Endothelial cell (in vitro differentiated cells): ENCODE measurements around the gene CLEC4G. TPM values are rescaled to one million over a fixed set of nuclear protein-coding genes. Genes with fewer than 3 reads are reported as not detected.

ENCODE experiments used
- DNase-seq: peaks from one replicate; pipeline ENCODE4 v3.0.0; 2021; ENCODE audit warnings: low spot score
- H3K27ac Mint-ChIP-seq: one replicate; pipeline ENCODE4 v1.8.0; 2021; ENCODE audit warnings: mixed read lengths, inconsistent platforms; ENCODE audit not compliant: unreplicated experiment
- H3K27me3 Mint-ChIP-seq: one replicate; pipeline ENCODE4 v1.8.0; 2021; ENCODE audit warnings: mild to moderate bottlenecking, moderate library complexity, mixed read lengths, inconsistent platforms; ENCODE audit not compliant: unreplicated experiment
- H3K36me3 Mint-ChIP-seq: one replicate; pipeline ENCODE4 v1.8.0; 2021; ENCODE audit warnings: mild to moderate bottlenecking, low read depth, mixed read lengths, inconsistent platforms; ENCODE audit not compliant: unreplicated experiment
- H3K4me1 Mint-ChIP-seq: one replicate; pipeline ENCODE4 v1.8.0; 2021; ENCODE audit warnings: mild to moderate bottlenecking, mixed read lengths, inconsistent platforms; ENCODE audit not compliant: unreplicated experiment
- H3K4me3 Mint-ChIP-seq: one replicate; pipeline ENCODE4 v1.8.0; 2021; ENCODE audit warnings: mild to moderate bottlenecking, mixed read lengths, inconsistent platforms; ENCODE audit not compliant: unreplicated experiment
- H3K9me3 Mint-ChIP-seq: one replicate; pipeline ENCODE4 v1.8.0; 2021; ENCODE audit warnings: mixed read lengths, inconsistent platforms; ENCODE audit not compliant: unreplicated experiment
- total RNA-seq: library from RNA; stranded (reverse); fragmentation: NEBNext Ultra II Directional; extraction: Animal tissue kit (Norgen Biotek cat#: 25700); gene quantifications from one replicate; pipeline ENCODE4 v1.2.1, GENCODE V29; 2021; ENCODE audit not compliant: unreplicated experiment
- TF ChIP-seq, protein P1 (sequence below): fragments of 200-600 bp; sonication (generic); IDR thresholded peaks from one replicate; pipeline ENCODE4 v1.5.0; 2021; ENCODE audit warnings: antibody characterized with exemption; ENCODE audit not compliant: unreplicated experiment

Gene CLEC4G
- total RNA-seq, 1 donor from 2014 or later: not detected

DNA sequence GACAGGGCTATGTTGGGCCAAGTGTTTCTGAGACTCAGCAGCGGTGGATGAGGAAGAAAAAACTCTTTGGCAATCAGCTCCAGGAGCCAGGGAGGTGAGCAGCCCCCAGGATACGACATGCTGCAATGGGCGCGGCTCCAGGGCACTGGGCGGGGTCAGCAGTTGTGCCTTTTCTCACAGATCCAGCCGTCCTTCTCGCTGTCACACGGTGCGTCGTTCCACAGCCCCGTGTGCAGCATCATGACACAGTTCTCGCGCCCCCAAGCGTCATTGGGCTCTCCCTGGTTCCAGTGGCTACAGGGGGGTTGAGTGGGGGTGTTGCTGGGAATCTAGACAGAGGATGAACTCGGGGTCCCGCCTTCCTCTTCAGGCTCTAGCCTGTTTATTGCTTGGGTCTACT lies 2.7 kb downstream of the CLEC4G start:
- peak overlapping the region; percentile 61 for H3K27ac Mint-ChIP-seq
- no peaks in the 10 kb centered on the region for H3K9me3 Mint-ChIP-seq
- H3K36me3 Mint-ChIP-seq: no peaks in the 10 kb centered on the region
- no peak for DNase-seq
- TF ChIP-seq, protein P1, sequence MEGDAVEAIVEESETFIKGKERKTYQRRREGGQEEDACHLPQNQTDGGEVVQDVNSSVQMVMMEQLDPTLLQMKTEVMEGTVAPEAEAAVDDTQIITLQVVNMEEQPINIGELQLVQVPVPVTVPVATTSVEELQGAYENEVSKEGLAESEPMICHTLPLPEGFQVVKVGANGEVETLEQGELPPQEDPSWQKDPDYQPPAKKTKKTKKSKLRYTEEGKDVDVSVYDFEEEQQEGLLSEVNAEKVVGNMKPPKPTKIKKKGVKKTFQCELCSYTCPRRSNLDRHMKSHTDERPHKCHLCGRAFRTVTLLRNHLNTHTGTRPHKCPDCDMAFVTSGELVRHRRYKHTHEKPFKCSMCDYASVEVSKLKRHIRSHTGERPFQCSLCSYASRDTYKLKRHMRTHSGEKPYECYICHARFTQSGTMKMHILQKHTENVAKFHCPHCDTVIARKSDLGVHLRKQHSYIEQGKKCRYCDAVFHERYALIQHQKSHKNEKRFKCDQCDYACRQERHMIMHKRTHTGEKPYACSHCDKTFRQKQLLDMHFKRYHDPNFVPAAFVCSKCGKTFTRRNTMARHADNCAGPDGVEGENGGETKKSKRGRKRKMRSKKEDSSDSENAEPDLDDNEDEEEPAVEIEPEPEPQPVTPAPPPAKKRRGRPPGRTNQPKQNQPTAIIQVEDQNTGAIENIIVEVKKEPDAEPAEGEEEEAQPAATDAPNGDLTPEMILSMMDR: no peak
- no peaks in the 10 kb centered on the region for H3K4me1 Mint-ChIP-seq
- no peak overlapping the region for H3K4me3 Mint-ChIP-seq
- H3K27me3 Mint-ChIP-seq: peaks cover 29% of the 10 kb centered on the region

DNA sequence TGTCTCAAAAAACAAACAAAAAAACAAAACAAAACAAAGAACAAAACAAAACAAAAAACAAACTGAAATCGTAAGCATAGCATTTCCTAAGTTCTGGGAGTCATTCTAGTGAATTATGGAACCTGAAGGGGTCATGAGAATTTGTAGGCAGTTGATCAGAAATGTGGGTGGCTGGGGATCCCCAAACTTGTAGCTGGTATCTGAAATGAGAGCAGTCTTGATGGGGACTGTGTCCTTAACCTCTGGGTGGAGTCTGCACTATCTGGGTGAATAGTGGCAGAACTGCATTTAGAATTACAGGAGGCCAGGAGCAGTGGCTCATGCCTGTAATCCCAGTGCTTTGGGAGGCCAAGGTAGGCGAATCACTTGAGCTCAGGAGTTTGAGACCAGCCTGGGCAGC lies 6.1 kb downstream of the CLEC4G start:
- DNase-seq: no peak
- Mint-ChIP-seq H3K27me3 (peaks cover 28% of the 10 kb centered on the region), H3K27ac (no peak overlapping the region), H3K9me3 (no peaks in the 10 kb centered on the region), H3K4me1 (no peaks in the 10 kb centered on the region), H3K4me3 (no peak overlapping the region), H3K36me3 (no peaks in the 10 kb centered on the region)
- TF ChIP-seq, protein P1: no peak

DNA sequence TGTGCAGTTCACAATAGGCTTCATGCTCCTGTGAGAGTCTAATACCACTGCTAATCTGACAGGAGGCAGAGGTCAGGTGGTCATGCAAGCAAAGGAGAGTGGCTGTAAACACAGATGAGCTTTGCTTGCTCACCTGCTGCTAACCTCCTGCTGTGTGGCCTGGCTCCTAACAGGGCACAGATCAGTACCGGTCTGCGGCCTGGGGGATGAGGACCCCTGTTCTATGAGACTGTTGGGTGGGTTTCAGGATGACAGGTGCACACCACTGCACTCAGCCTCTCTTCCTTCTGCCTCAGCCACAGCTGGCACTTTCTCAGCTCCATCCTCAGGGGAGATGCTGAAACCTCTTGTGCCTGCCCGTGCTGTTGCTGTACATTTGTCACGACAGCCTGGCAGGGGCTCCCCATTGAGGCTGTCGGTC lies 9.7 kb downstream of the CLEC4G start:
- no peaks in the 10 kb centered on the region for H3K36me3 Mint-ChIP-seq
- H3K27ac Mint-ChIP-seq: no peak overlapping the region
- no peaks in the 10 kb centered on the region for H3K9me3 Mint-ChIP-seq
- H3K4me3 Mint-ChIP-seq: no peak overlapping the region
- peaks cover 9% of the 10 kb centered on the region for H3K27me3 Mint-ChIP-seq
- TF ChIP-seq, protein P1: no peak
- no peaks in the 10 kb centered on the region for H3K4me1 Mint-ChIP-seq
- no peak for DNase-seq

DNA sequence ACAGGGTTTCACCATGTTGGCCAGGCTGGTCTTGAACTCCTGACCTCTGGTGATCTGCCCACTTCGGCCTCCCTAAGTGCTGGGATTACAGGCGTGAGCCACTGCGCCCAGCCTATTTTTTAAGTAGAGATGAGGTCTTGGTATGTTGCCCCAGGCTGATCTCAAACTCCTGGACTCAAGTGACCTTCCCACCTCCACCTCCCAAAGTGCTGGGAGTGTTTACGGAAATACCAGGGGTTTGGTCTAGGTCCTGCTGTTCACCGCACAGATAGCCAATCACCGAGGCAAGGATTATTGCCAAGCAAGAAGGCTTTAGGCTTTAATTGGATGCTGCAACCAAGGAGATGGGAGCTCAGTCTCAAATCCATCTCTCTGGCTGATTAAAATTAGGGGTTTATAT lies 11.6 kb downstream of the CLEC4G start:
- Mint-ChIP-seq H3K27ac (no peak overlapping the region), H3K27me3 (peaks cover 7% of the 10 kb centered on the region)
- DNase-seq: no peak

DNA sequence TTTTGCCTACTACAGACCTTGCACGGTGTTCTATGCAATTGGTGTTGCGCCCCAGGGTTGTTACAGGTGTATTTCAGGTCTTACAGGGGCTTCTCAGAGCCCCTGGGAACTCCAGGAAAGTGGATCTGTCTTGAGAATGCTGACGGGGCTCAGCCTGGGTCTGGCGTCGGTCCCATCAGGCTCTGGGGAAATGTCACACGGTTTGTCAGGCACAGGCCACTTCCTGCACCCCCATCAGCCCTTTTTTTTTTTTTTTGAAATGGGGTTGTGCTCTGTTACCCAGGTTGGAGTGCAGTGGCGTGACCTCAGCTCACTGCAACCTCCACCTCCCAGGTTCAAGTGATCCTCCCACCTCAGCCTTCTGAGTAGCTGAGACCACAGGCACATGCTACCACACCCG lies 13.2 kb downstream of the CLEC4G start:
- no peaks in the 10 kb centered on the region for H3K4me1 Mint-ChIP-seq
- DNase-seq: no peak
- no peaks in the 10 kb centered on the region for H3K36me3 Mint-ChIP-seq
- H3K4me3 Mint-ChIP-seq: no peak overlapping the region
- TF ChIP-seq, protein P1: no peak
- H3K9me3 Mint-ChIP-seq: no peaks in the 10 kb centered on the region
- no peak overlapping the region for H3K27ac Mint-ChIP-seq
- H3K27me3 Mint-ChIP-seq: peaks cover 4% of the 10 kb centered on the region

More for the DNA sequence above, 11.6 kb downstream of the CLEC4G start:
- Mint-ChIP-seq H3K9me3 (no peaks in the 10 kb centered on the region), H3K4me1 (no peaks in the 10 kb centered on the region), H3K36me3 (no peaks in the 10 kb centered on the region), H3K4me3 (no peak overlapping the region)
- TF ChIP-seq, protein P1: no peak
